GM13976 (cell line): ENCODE data around the gene DCHS2.

Experiments used
- DNase-seq: peaks from one replicate; pipeline ENCODE4 v3.0.0; 2012; ENCODE audit warnings: low spot score
- in situ Hi-C: fragments of 300-500 bp; cut with MboI; formaldehyde crosslinking; loops from one replicate; pipeline ENCODE4 v1.12.0; 2022; ENCODE audit warnings: low sequenced_read_pairs, mixed read lengths, inconsistent platforms; ENCODE audit not compliant: unreplicated experiment
- TF ChIP-seq, protein P1 (sequence below): IDR thresholded peaks from 2 replicates; pipeline ENCODE4 v1.5.1; 2012; ENCODE audit warnings: borderline replicate concordance, mild to moderate bottlenecking; ENCODE audit not compliant: insufficient read depth; ENCODE audit errors: extremely low read depth, missing control alignments, control extremely low read depth

The DCHS2 gene

DNA sequence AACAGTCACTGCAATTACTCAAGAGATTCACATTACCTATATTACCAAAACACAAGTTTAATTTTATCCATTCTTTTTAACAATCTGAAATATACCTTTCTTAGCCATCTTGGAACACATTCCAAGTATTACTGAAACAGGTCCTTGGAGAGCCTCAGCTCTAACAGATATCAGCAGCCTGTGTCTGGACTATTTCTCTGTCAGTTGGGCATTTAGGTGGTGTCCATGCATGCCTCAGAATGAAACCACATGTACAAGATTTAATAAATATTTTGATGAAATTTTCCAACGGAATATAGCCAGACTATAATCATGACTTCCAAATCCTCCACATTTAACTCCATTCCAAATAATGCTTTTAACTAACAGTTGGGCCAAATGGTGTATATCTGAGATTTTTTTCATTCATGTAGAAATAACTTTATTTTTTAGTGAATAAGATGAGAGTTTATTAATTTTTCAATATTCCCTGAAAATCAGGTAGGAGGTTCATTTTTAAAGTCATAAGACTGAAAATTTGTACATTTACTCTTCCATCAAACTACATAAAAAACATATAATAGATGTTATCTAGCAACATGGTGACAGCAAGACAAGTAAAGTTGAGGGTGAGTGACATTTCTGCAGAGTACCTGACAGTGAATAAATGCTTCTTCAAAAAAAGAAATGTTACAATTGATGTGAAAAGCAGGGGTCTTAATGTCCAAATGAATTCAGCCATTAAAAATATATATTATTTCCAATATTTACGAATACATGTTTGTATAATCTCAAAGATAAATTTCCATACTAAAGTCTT lies 174.2 kb downstream of the DCHS2 start:
- no peak for DNase-seq
- TF ChIP-seq, protein P1, sequence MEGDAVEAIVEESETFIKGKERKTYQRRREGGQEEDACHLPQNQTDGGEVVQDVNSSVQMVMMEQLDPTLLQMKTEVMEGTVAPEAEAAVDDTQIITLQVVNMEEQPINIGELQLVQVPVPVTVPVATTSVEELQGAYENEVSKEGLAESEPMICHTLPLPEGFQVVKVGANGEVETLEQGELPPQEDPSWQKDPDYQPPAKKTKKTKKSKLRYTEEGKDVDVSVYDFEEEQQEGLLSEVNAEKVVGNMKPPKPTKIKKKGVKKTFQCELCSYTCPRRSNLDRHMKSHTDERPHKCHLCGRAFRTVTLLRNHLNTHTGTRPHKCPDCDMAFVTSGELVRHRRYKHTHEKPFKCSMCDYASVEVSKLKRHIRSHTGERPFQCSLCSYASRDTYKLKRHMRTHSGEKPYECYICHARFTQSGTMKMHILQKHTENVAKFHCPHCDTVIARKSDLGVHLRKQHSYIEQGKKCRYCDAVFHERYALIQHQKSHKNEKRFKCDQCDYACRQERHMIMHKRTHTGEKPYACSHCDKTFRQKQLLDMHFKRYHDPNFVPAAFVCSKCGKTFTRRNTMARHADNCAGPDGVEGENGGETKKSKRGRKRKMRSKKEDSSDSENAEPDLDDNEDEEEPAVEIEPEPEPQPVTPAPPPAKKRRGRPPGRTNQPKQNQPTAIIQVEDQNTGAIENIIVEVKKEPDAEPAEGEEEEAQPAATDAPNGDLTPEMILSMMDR, result no peak
- in situ Hi-C loops, result no loop called here

DNA sequence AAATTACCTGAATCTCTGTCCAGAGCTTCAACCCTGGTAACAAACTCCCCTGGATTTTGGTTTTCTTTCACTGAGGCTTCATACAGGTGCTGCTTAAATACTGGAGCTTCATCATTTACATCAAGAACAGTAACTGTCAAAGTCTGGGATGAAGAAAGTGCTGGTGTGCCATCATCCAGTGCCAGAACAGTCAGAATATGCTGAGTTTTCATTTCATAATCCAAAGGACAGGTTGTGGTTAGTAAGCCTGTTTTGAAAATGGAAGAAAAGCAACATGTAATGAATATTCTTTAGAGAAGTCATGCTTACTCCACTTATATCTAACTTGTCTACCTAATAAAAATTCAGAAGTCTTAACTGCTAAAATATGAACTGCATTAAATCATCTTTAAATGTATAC lies 175.9 kb downstream of the DCHS2 start:
- TF ChIP-seq, protein P1, result no peak
- in situ Hi-C loops, result no loop called here
- no peak for DNase-seq

GRCh38 chr4:154314248-154314647 lies 177.4 kb downstream of the DCHS2 start:
- no peak for DNase-seq
- in situ Hi-C loops, result no loop called here
- TF ChIP-seq, protein P1, result no peak

DNA sequence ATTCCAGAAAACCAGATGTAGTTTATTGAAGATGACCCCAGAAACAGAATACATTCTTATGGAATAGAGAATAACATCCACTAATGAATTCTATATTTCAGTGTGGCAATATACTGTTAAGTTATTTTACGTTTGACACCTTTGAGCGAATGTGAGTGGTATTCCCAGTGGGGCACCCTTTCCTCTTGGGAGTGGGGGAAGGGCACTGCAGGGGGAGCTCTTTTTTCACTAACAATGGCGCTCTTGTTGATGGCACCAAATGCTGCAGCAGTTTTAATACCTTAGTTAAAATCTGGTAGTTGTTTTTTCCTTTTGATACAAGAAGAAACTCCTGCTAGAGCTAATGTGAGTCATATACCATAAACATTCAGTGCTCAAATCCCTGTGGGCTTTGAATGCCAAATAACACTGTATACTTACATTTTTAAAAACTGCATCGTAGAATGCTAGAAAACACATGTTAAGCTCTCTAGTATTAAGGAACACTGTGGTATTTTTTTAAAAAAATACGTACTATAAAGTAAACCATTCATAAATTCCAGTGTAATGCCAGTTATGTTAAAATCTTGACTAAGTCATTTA lies 178.5 kb downstream of the DCHS2 start:
- no peak for DNase-seq
- TF ChIP-seq, protein P1, result no peak
- in situ Hi-C loops, result no loop called here

- TF ChIP-seq, protein P1, result no peak
- in situ Hi-C loops, result no loop called here
- no peak for DNase-seq
These were observed 179.4 kb downstream of the DCHS2 start for GRCh38 chr4:154312246-154312645.

- DNase-seq, result no peak
- TF ChIP-seq, protein P1, result no peak
- in situ Hi-C loops, result no loop called here
These were observed 181.0 kb downstream of the DCHS2 start for GRCh38 chr4:154310578-154310977.

- TF ChIP-seq, protein P1, result no peak
- in situ Hi-C loops, result no loop called here
- DNase-seq, result no peak
These were observed 183.4 kb downstream of the DCHS2 start for GRCh38 chr4:154308207-154308606.
